Measurements from ENCODE around the gene CIBAR2. TPM values are rescaled to one million over a fixed set of nuclear protein-coding genes. Genes with fewer than 3 reads are reported as not detected.

The CIBAR2 gene
- total RNA-seq, 1 donor from 2014 or later = 12.8 TPM

- Histone ChIP-seq H3K9me3 (no peaks in the 10 kb centered on the region), H3K27me3 (ENCODE audit: low read depth) (no peaks in the 10 kb centered on the region), H3K27ac (no peak overlapping the region), H3K4me3 (no peak overlapping the region), H3K4me1 (peaks cover 11% of the 10 kb centered on the region), H3K36me3 (peaks cover 67% of the 10 kb centered on the region)
- no peak for TF ChIP-seq CTCF (IDR thresholded peaks at IDR 0.05)
- ATAC-seq = no peak
- no peak for DNase-seq
- intact Hi-C loops (cut with DNase I) = no loop called here
Observed at GRCh38 chr16:85067426-85067825, 44.8 kb downstream of the CIBAR2 start.

GRCh38 chr16:85067024-85067423 is 45.2 kb downstream of the CIBAR2 start:
- Histone ChIP-seq H3K36me3 (peaks cover 66% of the 10 kb centered on the region), H3K27ac (no peak overlapping the region), H3K27me3 (ENCODE audit: low read depth) (no peaks in the 10 kb centered on the region), H3K4me1 (peaks cover 15% of the 10 kb centered on the region), H3K4me3 (no peak overlapping the region), H3K9me3 (no peaks in the 10 kb centered on the region)
- intact Hi-C loops (cut with DNase I) = no loop called here
- TF ChIP-seq CTCF (IDR thresholded peaks at IDR 0.05) = no peak
- DNase-seq (no peak), ATAC-seq (no peak)

- no peaks in the 10 kb centered on the region for H3K27me3 ChIP-seq (ENCODE audit: low read depth)
- H3K27ac ChIP-seq = no peak overlapping the region
- no peak overlapping the region for H3K4me3 ChIP-seq
- intact Hi-C loops (cut with DNase I) = no loop called here
- peaks cover 20% of the 10 kb centered on the region for H3K4me1 ChIP-seq
- H3K36me3 ChIP-seq = peaks cover 60% of the 10 kb centered on the region
- no peaks in the 10 kb centered on the region for H3K9me3 ChIP-seq
- no peak for TF ChIP-seq CTCF (IDR thresholded peaks at IDR 0.05)
- ATAC-seq (no peak), DNase-seq (no peak)
Observed at GRCh38 chr16:85066346-85066885, 45.9 kb downstream of the CIBAR2 start.

GRCh38 chr16:85065099-85065498 is 47.2 kb downstream of the CIBAR2 start:
- H3K27ac ChIP-seq = no peak overlapping the region
- no peak overlapping the region for H3K4me3 ChIP-seq
- no peaks in the 10 kb centered on the region for H3K9me3 ChIP-seq
- no peaks in the 10 kb centered on the region for H3K27me3 ChIP-seq (ENCODE audit: low read depth)
- TF ChIP-seq CTCF (IDR thresholded peaks at IDR 0.05) = no peak
- intact Hi-C loops (cut with DNase I) = no loop called here
- ATAC-seq (no peak), DNase-seq (no peak)
- H3K36me3 ChIP-seq = peaks cover 48% of the 10 kb centered on the region
- H3K4me1 ChIP-seq = peaks cover 24% of the 10 kb centered on the region

- ATAC-seq = no peak
- no peaks in the 10 kb centered on the region for H3K9me3 ChIP-seq
- peaks cover 39% of the 10 kb centered on the region for H3K36me3 ChIP-seq
- no peak for TF ChIP-seq CTCF (IDR thresholded peaks at IDR 0.05)
- H3K27me3 ChIP-seq (ENCODE audit: low read depth) = no peaks in the 10 kb centered on the region
- H3K4me3 ChIP-seq = no peak overlapping the region
- H3K27ac ChIP-seq = no peak overlapping the region
- intact Hi-C loops (cut with DNase I) = no loop called here
- H3K4me1 ChIP-seq = peaks cover 24% of the 10 kb centered on the region
- DNase-seq = no peak
Observed at GRCh38 chr16:85064186-85064585, 48.1 kb downstream of the CIBAR2 start.
